HepG2 (cell line): ENCODE data around the gene LMBRD2. TPM values are rescaled to one million over a fixed set of nuclear protein-coding genes. Genes with fewer than 3 reads are reported as not detected.

ENCODE experiments used
- ARID4A ChIP-seq: sonication (generic); formaldehyde crosslinking; IDR thresholded peaks from 2 replicates; pipeline ENCODE4 v1.5.0; 2020; ENCODE audit warnings: mild to moderate bottlenecking, missing genetic modification reagents, borderline replicate concordance
- CENPX ChIP-seq: sonication (generic); formaldehyde crosslinking; IDR thresholded peaks from 2 replicates; pipeline ENCODE4 v1.9.0; 2021; ENCODE audit warnings: mild to moderate bottlenecking, missing genetic modification reagents, moderate library complexity
- FOXP4 ChIP-seq: sonication (generic); formaldehyde crosslinking; IDR thresholded peaks from 2 replicates; pipeline ENCODE4 v1.4.0; 2020; ENCODE audit warnings: missing genetic modification reagents
- HOXA7 ChIP-seq: sonication (generic); formaldehyde crosslinking; IDR thresholded peaks from 2 replicates; pipeline ENCODE4 v1.8.1; 2022; ENCODE audit warnings: mild to moderate bottlenecking, missing genetic modification reagents, moderate library complexity
- KLF11 ChIP-seq: IDR thresholded peaks from 2 replicates; pipeline ENCODE4 v1.6.1; 2016; ENCODE audit warnings: missing compliant biosample characterization
- MBD4 ChIP-seq: IDR thresholded peaks from 2 replicates; pipeline ENCODE4 v1.6.1; 2012; ENCODE audit warnings: low read length, inconsistent platforms, borderline replicate concordance
- NAIF1 ChIP-seq: sonication (generic); formaldehyde crosslinking; IDR thresholded peaks from 2 replicates; pipeline ENCODE4 v1.5.0; 2020; ENCODE audit warnings: mild to moderate bottlenecking, missing genetic modification reagents, borderline replicate concordance
- ONECUT2 ChIP-seq: sonication (generic); formaldehyde crosslinking; IDR thresholded peaks from 2 replicates; pipeline ENCODE4 v1.4.0; 2020; ENCODE audit warnings: missing genetic modification reagents
- PAX8 ChIP-seq: sonication (generic); formaldehyde crosslinking; IDR thresholded peaks from 2 replicates; pipeline ENCODE4 v1.8.0; 2022; ENCODE audit warnings: mild to moderate bottlenecking, missing genetic modification reagents, borderline replicate concordance
- POLR2AphosphoS2 ChIP-seq: IDR thresholded peaks from 2 replicates; pipeline ENCODE4 v1.6.1; 2011; ENCODE audit warnings: low read depth, low read length, improper control_type of control experiment
- REL ChIP-seq: sonication (generic); formaldehyde crosslinking; conservative IDR thresholded peaks from 2 replicates; pipeline ENCODE4 v1.8.0; 2022; ENCODE audit warnings: mild to moderate bottlenecking, missing genetic modification reagents, moderate library complexity
- SKIL ChIP-seq: sonication (generic); formaldehyde crosslinking; IDR thresholded peaks from 2 replicates; pipeline ENCODE4 v1.8.0; 2022; ENCODE audit warnings: missing genetic modification reagents, mild to moderate bottlenecking, moderate library complexity, borderline replicate concordance
- SRF ChIP-seq: IDR thresholded peaks from 2 replicates; pipeline ENCODE4 v1.6.1; 2011; ENCODE audit warnings: mild to moderate bottlenecking, low read depth, low read length, moderate library complexity
- ZNF263 ChIP-seq: sonication (generic); formaldehyde crosslinking; IDR thresholded peaks from 2 replicates; pipeline ENCODE4 v1.4.0; 2020; ENCODE audit warnings: missing genetic modification reagents
- ZNF576 ChIP-seq: sonication (generic); formaldehyde crosslinking; IDR thresholded peaks from 2 replicates; pipeline ENCODE4 v1.4.0; 2020; ENCODE audit warnings: mild to moderate bottlenecking, missing genetic modification reagents
- ZNF605 ChIP-seq: sonication (generic); formaldehyde crosslinking; IDR thresholded peaks from 2 replicates; pipeline ENCODE4 v1.8.0; 2022; ENCODE audit warnings: mild to moderate bottlenecking, missing genetic modification reagents
- ZSCAN12 ChIP-seq: sonication (generic); formaldehyde crosslinking; IDR thresholded peaks from 2 replicates; pipeline ENCODE4 v1.9.0; 2021; ENCODE audit warnings: mild to moderate bottlenecking, missing genetic modification reagents
- polyA plus RNA-seq, 8 experiments: library from polyadenylated mRNA; depleted of rRNA in 3 of 8; stranded (reverse) in 7 of 8; unstranded in 1 of 8; fragments of >200 nt; fragmentation: Illumina TruSeq in 4 of 8; extraction: Trizol in 4 of 8; gene quantifications; 2 replicates each; pipeline versions ENCODE4 v1.2.1 to v1.2.3, GENCODE V29; 2011 to 2016; ENCODE audit warnings: low read depth in 4 of 8, missing spikeins in 1 of 8, mixed read lengths in 1 of 8; ENCODE audit not compliant: insufficient read depth in 1 of 8
- total RNA-seq, 5 experiments: library from RNA; depleted of rRNA; stranded (reverse); fragments of >200 nt; fragmentation: Illumina TruSeq; extraction: Trizol; gene quantifications; 2 replicates each; pipeline ENCODE4 v1.2.3, GENCODE V29; 2016; ENCODE audit warnings: low read depth in 1 of 5

LMBRD2 gene
- total and polyA plus RNA-seq, 2 of the 13 experiments (the other 11 are each of a cell fraction or from before 2014, with no cell fraction given): 2.0 to 4.7 TPM

- TF ChIP-seq KLF11 (CRISPR knock-in tag) (no peak), ONECUT2 (peak; percentile 27; the same call in 1 of the 2 replicates), PAX8 (CRISPR knock-in tag) (no peak), REL (CRISPR knock-in tag) (no peak), POLR2AphosphoS2 (no peak), FOXP4 (CRISPR knock-in tag) (peak; percentile 89), SKIL (CRISPR knock-in tag) (no peak), HOXA7 (no peak), ARID4A (CRISPR knock-in tag) (peak; percentile 57; the same call in 1 of the 2 replicates), ZSCAN12 (CRISPR knock-in tag) (no peak), ZNF263 (CRISPR knock-in tag) (no peak), CENPX (CRISPR knock-in tag) (no peak), SRF (no peak), MBD4 (no peak), NAIF1 (CRISPR knock-in tag) (no peak), ZNF605 (CRISPR knock-in tag) (0 out of 2 replicates have a peak, but pooled peaks have one; percentile 16), ZNF576 (CRISPR knock-in tag) (no peak)
These were observed 2.0 kb upstream of the LMBRD2 start (continued) for GRCh38 chr5:36153726-36154125.
